ENCODE measurements around the gene SHOC2.

Gene SHOC2

GRCh38 chr10:110985497-110986275 lies 66.3 kb downstream of the SHOC2 start:
- no peak for DNase-seq

DNA sequence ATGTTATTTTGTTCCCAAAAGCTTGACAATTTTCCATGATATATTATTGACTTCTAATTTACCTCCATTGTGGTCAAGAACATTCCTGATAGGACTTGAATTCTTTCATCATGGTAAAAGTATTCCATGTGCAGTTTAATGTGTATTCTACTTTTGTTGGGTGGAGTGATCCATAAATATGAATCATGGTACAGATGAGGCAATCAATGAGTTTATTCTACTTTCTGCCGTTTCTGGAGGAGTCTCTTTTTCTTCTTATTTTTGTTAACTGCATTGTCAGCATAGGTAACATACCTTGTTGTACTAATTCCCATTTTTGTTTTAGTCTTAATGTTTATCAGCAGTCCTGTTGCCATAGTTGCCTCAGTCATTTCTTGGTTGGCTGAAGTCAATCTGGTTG lies 69.6 kb downstream of the SHOC2 start:
- DNase-seq: no peak

DNA sequence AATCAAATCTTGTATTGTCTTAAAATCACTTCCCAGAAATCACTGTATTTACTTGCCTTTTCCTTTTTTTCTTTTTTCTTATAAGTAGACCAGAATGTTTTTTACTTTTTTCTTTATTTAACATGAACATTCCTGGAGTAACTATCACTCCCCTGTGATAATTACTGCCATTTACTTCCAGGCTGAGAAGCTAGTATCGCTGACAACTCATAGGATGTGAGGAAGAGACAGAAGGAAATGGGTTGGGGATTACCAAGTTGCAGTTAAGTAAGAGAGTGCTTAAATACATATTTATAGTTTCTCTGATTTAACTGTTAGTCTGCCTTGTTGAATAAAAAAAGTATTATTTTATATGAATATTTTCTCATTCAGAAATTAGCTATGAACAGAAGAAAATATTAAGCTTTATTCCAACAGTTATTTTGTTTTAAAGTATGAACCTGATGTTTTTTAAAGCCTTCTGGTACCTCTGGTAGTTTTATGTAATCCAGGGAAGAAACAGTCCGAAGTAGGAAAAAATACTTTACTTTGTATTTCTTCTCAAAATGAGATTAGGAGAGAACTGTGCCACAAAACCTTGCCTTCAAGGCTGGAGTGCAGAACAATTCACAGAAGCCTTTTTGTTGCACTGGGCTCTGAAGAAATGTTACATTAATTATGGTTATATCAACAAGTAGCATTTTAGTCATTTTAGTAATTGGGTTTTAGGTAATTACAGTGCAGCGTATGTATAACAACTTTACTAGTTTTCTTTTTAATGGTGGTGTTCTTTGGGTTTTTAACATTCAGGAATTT lies 72.8 kb downstream of the SHOC2 start:
- no peak for DNase-seq

DNA sequence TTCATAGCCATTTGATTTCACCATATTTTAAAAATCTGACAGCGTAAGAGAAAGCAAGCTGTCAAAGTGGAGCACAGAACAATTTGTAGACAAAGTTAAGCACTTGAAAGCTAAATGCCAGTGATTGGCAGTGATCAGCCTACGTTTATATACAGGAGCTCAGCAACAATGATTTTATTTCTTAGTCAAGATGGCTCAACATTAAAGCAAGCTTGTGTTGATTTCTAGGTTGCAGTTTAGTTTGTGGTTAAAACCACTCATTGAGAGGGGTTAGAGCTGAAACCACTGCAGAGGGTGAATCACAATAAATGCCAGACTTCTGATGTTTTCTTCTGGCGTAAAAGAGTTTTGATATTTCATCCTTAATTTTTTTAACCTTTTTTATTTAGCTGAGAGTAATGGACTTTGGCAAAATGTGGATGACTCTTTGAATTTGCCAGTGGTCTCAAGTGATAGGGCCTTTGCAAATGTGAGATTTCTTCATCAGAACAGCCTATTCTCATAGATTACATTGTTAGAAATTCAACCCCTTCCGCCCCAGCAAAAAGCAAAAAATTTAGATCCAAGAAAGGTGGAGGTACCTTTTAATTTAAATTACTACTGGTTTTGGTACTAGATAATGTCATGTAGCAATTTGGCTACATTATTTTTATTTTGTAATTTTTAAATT lies 73.8 kb downstream of the SHOC2 start:
- no peak for DNase-seq

GRCh38 chr10:110994406-110995086 lies 75.1 kb downstream of the SHOC2 start:
- DNase-seq: no peak

DNA sequence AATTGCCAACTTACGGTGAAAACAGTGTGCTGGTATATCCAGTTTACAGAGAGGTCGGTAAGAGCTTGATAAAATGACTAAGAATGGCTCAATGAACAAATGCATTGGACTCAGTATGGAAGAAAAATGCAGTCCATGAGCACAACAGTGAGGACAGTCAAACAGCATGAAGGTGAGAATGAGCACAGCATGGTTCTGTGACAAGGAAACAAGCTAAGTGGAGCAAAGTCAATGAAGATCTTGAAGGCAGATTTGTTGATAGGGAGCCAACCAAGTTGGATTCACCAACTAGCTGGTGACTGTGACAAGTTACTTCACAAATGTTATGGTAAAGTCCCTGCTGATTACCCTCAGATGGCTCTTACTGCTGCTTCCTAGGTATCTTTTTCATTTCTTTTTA lies 75.9 kb downstream of the SHOC2 start:
- no peak for DNase-seq

GRCh38 chr10:110996256-110996655 lies 76.9 kb downstream of the SHOC2 start:
- no peak for DNase-seq

- no peak for DNase-seq
Observed at GRCh38 chr10:111004016-111004415, 84.6 kb downstream of the SHOC2 start.

- DNase-seq: no peak
Observed at GRCh38 chr10:111007486-111007885, 88.1 kb downstream of the SHOC2 start.

DNA sequence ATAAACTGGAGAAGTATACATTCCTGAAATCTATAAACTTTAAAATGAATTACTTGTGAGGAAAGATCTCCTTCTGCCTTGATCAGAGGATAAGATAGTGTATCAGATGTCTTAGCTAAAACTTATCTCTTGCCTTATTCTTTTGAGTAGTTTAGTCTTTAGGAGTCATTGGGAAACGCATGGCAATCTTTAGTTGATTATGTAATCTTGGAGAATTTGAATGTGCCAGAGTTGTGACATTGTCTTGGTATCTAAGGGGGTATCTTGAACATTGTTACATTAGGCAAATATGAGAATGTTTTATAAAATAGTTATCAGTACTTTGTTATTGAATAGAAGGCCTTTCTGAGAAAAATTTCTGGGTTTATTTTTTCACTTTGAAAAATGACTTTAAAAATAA lies 95.8 kb downstream of the SHOC2 start:
- no peak for DNase-seq

DNA sequence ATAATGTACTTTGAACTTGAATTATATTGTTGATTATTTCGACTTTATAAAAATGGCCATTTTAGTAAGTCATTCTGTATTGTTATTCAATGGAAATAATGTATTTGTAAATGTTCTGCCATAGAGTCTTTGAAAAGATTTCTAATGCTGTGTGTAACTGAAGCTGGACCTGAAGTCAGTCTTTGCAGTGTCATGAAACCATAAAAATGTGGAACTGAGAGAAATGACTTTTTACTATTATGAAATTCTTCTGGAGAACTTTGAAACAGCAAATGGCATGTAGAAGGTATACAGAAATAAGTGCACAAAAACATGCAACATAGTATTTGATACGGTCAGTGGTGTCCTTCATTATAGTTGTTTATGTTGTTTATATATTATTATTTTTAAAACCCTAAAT lies 97.7 kb downstream of the SHOC2 start:
- DNase-seq: no peak

DNA sequence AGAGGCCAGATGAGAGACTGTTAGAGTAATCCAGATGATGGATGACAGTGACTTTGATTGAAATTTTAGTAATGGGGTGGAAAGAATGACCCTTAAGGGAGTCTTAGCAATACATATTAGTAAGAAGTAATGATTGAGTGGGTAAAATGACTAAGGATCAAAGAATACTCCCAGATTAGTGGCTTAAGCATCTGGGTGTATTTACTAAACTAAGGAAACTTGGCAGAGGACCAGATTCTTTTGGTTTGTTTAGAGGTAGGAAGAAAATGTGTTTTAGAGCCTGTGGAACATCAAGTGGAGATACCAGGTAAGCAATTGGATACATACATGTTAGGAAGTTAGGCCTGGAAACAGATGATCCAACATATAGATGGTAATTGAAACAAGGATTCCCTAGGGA lies 98.6 kb downstream of the SHOC2 start:
- DNase-seq: peak; percentile 99

- DNase-seq: peak; percentile 47
Observed at GRCh38 chr10:111023060-111023459, 103.7 kb downstream of the SHOC2 start.

DNA sequence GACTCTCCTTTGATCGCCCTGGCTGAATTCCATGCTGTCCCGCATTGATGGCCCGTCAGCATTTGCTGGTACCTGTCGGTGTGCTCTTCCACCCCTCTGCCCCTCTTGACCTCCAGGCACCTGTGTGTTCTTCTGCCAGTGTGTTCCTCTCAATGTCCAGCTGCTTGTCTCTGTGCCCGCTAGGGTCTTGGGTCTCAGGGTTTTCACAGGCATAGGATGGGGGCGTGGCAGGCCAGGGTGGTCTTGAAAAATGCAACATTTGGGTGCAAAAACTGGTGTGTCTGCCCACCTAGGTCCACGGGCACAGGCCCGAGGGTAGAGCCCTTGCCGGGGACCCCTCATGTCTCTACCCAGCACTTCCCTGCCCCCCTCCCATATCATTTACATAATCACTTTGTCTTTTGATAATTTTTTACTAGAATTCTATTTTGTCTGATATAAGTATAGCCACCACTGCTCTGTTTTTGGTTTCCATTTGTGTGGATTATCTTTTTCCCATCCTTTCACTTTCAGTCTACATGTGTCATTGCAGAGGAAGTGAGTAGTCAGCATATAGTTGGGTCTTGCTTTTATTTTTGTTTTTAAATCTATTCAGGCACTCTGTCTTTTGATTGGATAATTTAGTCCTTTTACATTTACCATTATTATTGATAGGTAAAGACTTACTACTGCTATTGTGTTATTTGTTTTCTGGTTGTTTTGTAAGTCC lies 110.8 kb downstream of the SHOC2 start:
- DNase-seq: no peak

GRCh38 chr10:111034598-111035310 lies 115.3 kb downstream of the SHOC2 start:
- no peak for DNase-seq

DNA sequence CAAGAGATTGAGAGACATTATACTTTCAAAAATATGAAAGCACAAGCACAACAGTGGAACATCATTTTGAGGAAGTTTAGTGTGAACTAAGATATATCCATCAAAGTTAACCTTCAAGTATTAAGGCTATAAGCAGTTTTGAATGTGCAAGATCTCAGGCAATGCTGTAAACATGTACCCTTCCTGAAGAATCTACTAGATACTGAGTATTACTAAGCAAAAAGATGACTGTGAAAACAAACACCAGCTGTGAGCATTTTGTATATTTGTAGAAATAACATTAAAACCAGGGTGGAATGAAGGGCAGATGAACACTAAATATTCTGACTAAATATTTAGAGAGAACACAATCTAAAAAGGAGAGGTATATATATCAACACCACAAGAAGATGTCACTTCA lies 116.1 kb downstream of the SHOC2 start:
- DNase-seq: no peak

GRCh38 chr10:111037858-111038257 lies 118.5 kb downstream of the SHOC2 start:
- DNase-seq: no peak

GRCh38 chr10:111039522-111039921 lies 120.1 kb downstream of the SHOC2 start:
- DNase-seq: no peak

- DNase-seq: no peak
Observed at GRCh38 chr10:111057006-111057405, 137.6 kb downstream of the SHOC2 start.
